ENCODE results near the gene ALOXE3. TPM values are rescaled to one million over a fixed set of nuclear protein-coding genes. Genes with fewer than 3 reads are reported as not detected.

Gene ALOXE3
- total and polyA plus RNA-seq, 3 experiments from 2014 or later, result not detected

DNA sequence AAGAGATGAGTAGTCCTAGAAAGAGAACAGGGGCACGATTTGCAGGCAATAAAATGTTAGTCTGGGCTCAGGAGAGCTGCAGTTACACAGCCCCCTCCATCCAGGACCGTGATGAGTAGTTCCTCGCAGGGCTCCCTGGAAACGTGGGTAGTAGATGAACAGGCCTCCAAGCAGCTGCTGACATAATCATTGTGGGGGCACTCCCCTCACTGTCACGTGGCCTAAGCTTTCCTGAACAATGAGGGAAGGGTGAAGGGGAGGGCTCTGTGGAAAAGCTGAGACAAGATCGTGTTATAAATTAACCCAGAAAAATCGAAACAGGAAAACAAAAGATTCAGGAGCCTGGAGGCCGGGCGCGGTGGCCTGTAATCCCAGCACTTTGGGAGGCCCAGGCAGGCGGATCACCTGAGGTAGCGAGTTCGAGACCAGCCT, 35.2 kb upstream of the ALOXE3 start:
- ChIA-PET CTCF (interaction anchor here (5.3 to 11.7 kb wide), 3 partner anchors 16 to 34 kb away, joined by 23 to 108 read pairs (median 52); partner anchors contain the start of gene ALOXE3), POLR2A (interaction anchor here (0.6 to 5.6 kb wide), 5 partner anchors 11 to 94 kb away, joined by 3 to 37 read pairs (median 5); partner anchors contain the start of gene CTC1)
- peak in 2 of 5 donors; percentile 46 to 66 for DNase-seq
- H3K36me3 ChIP-seq (ENCODE audit: insufficient read depth, low read length), result peaks cover 26% of the 10 kb centered on the region
- Mint-ChIP-seq H3K27ac (peak overlapping the region in 1 of 8 donors; percentile 99), H3K4me1 (peaks cover 22 to 67% (median 35%) of the 10 kb centered on the region in 3 donors), H3K9me3 (peaks cover 0 to 4% (median 0%) of the 10 kb centered on the region in 5 donors), H3K36me3 (peaks cover 5 to 56% (median 7%) of the 10 kb centered on the region in 3 donors), H3K27me3 (peaks cover 0 to 20% of the 10 kb centered on the region in 2 donors), H3K4me3 (peak overlapping the region in 3 of 7 donors; percentile 44 to 98 (median 97))
- no peaks in the 10 kb centered on the region for H3K9me3 ChIP-seq (ENCODE audit: low read length)
- H3K4me1 ChIP-seq (ENCODE audit: insufficient read depth, low read length), result peaks cover 66% of the 10 kb centered on the region
- H3K27me3 ChIP-seq (ENCODE audit: insufficient read depth, low read length, poor library complexity, severe bottlenecking), result no peaks in the 10 kb centered on the region
- peak overlapping the region; percentile 100 for H3K27ac ChIP-seq (ENCODE audit: low read depth, low read length)
- peak overlapping the region; percentile 100 for H3K4me3 ChIP-seq (ENCODE audit: low read length)

DNA sequence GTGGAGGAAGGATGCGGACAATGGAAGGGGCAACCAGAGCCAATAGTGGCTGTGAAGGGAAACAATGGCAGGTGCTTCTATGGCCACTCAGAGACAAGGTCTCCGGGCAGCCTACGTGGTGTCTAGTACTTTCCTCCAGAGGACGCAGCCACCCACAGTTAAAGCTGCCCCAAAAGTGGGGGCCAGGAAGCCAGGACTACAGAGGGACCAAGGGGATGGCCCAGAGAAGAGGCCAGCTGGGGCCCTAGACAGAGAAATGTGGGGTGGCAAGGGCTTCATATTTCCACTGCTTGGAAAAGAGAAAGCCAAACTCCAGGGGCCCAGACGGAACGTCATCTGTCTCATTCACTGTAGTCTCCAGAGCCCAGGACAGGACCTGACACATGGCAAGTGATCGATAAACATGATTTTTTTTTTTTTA, 34.7 kb upstream of the ALOXE3 start:
- POLR2A ChIA-PET, result interaction anchor here (0.6 to 5.6 kb wide), 4 partner anchors 11 to 69 kb away, joined by 3 to 37 read pairs (median 18); no protein-coding TSS in a partner anchor
- H3K36me3 Mint-ChIP-seq, result peaks cover 6 to 58% (median 7%) of the 10 kb centered on the region in 3 donors
- Histone ChIP-seq H3K27ac (ENCODE audit: low read depth, low read length) (peak overlapping the region; percentile 100), H3K4me3 (ENCODE audit: low read length) (peak overlapping the region; percentile 60), H3K36me3 (ENCODE audit: insufficient read depth, low read length) (peaks cover 28% of the 10 kb centered on the region), H3K27me3 (ENCODE audit: insufficient read depth, low read length, poor library complexity, severe bottlenecking) (no peaks in the 10 kb centered on the region), H3K9me3 (ENCODE audit: low read length) (no peaks in the 10 kb centered on the region), H3K4me1 (ENCODE audit: insufficient read depth, low read length) (peaks cover 61% of the 10 kb centered on the region)
- peaks cover 0 to 4% (median 0%) of the 10 kb centered on the region in 5 donors for H3K9me3 Mint-ChIP-seq
- H3K4me3 Mint-ChIP-seq, result peak overlapping the region in 2 of 7 donors; percentile 97 to 98
- CTCF ChIA-PET, result interaction anchor here (1.1 to 11.7 kb wide), 3 partner anchors 15 to 79 kb away, joined by 3 to 108 read pairs (median 23); partner anchors contain the start of gene ALOXE3
- peaks cover 19 to 65% (median 33%) of the 10 kb centered on the region in 3 donors for H3K4me1 Mint-ChIP-seq
- peaks cover 0 to 20% of the 10 kb centered on the region in 2 donors for H3K27me3 Mint-ChIP-seq
- peak in 2 of 5 donors; percentile 25 to 51 for DNase-seq
- H3K27ac Mint-ChIP-seq, result peak overlapping the region in 1 of 8 donors; percentile 99

DNA sequence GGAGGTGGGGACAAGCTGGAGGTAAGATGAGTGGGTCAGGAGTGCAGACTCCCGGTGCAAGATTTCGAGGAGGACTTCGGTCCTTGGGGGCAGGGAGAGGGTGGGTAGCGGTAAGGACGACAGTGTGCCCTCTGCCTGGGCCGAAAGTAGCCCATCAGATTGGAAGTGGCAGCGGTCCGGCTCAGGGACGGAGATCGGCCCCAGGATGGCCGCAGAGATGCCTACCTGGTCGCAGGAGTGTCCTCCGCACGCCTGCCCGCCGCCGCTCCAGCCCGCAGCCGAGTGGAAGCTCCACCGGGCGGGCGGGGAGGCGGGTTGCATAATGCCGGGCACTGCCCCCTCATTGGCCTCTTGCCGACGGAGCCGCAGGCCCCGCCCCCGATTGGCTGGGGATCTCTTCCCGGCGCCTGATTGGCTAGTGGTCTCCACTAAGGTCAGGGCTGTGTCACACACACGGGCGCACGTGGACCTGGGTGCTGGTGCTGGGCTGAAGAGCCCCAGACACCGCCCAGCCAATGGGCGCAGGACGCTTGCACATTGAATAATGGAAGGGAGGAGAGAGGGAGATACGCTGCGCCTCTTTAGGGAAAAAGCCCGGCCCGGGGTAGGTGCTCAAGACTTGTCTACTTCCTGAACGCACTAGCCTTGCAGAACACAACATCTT, 33.9 kb upstream of the ALOXE3 start, which contains the start of gene PER1:
Gene PER1, minus strand, starts transcription at position 293 of the 664 bp plus-strand sequence. CDS start 1,698 bp downstream, outside the sequence.
- Mint-ChIP-seq H3K27me3 (peaks cover 0 to 20% of the 10 kb centered on the region in 2 donors), H3K4me3 (peak within 1 kb of the TSS in 3 of 7 donors; percentile 93 to 98 (median 97)), H3K9me3 (peaks cover 0 to 4% (median 0%) of the 10 kb centered on the region in 5 donors), H3K27ac (peak within 1 kb of the TSS in 2 of 8 donors; percentile 91 to 99), H3K36me3 (peaks cover 6 to 65% (median 11%) of the 10 kb centered on the region in 3 donors), H3K4me1 (peaks cover 19 to 65% (median 33%) of the 10 kb centered on the region in 3 donors)
- peaks cover 60% of the 10 kb centered on the region for H3K4me1 ChIP-seq (ENCODE audit: insufficient read depth, low read length)
- POLR2A ChIA-PET, result interaction anchor here (0.9 to 2.5 kb wide), 7 partner anchors 9 to 33 kb away, joined by 3 to 10 read pairs (median 6); no protein-coding TSS in a partner anchor
- DNase-seq, result peak; percentile 77 to 89 (median 78)
- CTCF ChIA-PET, result interaction anchor here (1.0 to 11.7 kb wide), 4 partner anchors 14 to 79 kb away, joined by 3 to 108 read pairs (median 13); partner anchors contain the start of gene ALOXE3
- H3K27me3 ChIP-seq (ENCODE audit: insufficient read depth, low read length, poor library complexity, severe bottlenecking), result no peaks in the 10 kb centered on the region
- H3K4me3 ChIP-seq (ENCODE audit: low read length), result peak within 1 kb of the TSS; percentile 60
- H3K36me3 ChIP-seq (ENCODE audit: insufficient read depth, low read length), result peaks cover 35% of the 10 kb centered on the region
- H3K27ac ChIP-seq (ENCODE audit: low read depth, low read length), result peak within 1 kb of the TSS; percentile 100
- H3K9me3 ChIP-seq (ENCODE audit: low read length), result no peaks in the 10 kb centered on the region

DNA sequence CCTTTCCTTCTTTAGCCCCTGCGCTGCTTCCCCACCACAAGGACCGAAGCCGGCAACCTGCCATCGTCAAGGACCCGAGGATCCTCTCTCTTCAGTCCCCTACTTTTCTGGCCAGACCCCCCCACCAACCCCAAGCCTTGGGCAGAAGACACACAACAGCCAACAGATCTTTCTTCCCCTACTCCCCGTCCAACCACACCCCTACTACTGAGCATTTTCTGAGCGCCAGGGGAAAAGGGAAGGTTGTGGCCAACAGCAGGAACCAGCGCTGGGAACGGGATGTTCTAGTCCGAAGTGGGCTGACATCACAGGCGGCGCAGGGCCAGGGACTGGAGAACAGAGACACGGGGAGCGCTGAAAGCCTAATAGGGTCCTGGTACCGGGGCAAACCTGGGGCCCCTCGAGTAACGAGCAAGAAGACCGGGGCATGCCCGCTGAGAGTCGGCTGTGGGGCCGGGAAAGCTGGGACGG, 33.4 kb upstream of the ALOXE3 start:
- ChIA-PET POLR2A (interaction anchor here (0.9 to 2.5 kb wide), 11 partner anchors 9 to 97 kb away, joined by 3 to 10 read pairs (median 5); partner anchors contain the start of gene CTC1), CTCF (interaction anchor here (1.0 to 11.7 kb wide), 6 partner anchors 14 to 78 kb away, joined by 3 to 108 read pairs (median 5); partner anchors contain the start of gene ALOXE3)
- peaks cover 0 to 4% (median 0%) of the 10 kb centered on the region in 5 donors for H3K9me3 Mint-ChIP-seq
- H3K4me3 ChIP-seq (ENCODE audit: low read length), result peak overlapping the region; percentile 60
- peaks cover 6 to 68% (median 14%) of the 10 kb centered on the region in 3 donors for H3K36me3 Mint-ChIP-seq
- H3K4me1 Mint-ChIP-seq, result peaks cover 19 to 68% (median 33%) of the 10 kb centered on the region in 3 donors
- H3K4me3 Mint-ChIP-seq, result peak overlapping the region in 3 of 7 donors; percentile 93 to 98 (median 97)
- peak overlapping the region in 2 of 8 donors; percentile 91 to 99 for H3K27ac Mint-ChIP-seq
- H3K27ac ChIP-seq (ENCODE audit: low read depth, low read length), result peak overlapping the region; percentile 100
- no peaks in the 10 kb centered on the region for H3K27me3 ChIP-seq (ENCODE audit: insufficient read depth, low read length, poor library complexity, severe bottlenecking)
- peaks cover 0 to 20% of the 10 kb centered on the region in 2 donors for H3K27me3 Mint-ChIP-seq
- H3K4me1 ChIP-seq (ENCODE audit: insufficient read depth, low read length), result peaks cover 55% of the 10 kb centered on the region
- DNase-seq, result peak in 2 of 5 donors; percentile 66 to 69
- no peaks in the 10 kb centered on the region for H3K9me3 ChIP-seq (ENCODE audit: low read length)
- H3K36me3 ChIP-seq (ENCODE audit: insufficient read depth, low read length), result peaks cover 40% of the 10 kb centered on the region

DNA sequence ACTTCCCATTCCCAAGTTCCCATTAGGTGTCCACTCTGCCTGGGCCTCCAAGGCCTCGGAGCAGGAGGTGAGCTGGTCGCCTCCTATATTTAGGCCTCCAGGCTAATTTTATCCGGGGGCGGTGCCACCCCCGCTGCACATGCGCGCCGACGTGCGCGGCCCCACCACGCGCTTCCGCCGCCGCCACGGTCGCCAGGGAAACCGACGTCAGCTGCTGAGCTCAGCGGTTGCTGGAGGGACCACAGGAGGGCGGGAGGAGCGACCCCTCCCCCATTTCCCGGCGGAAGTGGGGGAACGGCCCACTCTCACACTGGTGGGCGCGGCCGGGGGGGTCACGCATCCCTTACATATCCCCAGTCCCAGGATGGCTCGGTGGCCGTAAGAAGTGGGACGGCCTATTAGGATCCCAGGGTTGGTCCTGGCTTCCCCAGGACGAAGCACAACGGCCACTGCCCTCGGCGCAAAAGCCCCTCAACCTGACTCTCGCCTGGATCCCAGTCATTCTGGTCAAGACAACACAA, 32.9 kb upstream of the ALOXE3 start:
- DNase-seq, result peak; percentile 87 to 97 (median 95)
- H3K36me3 Mint-ChIP-seq, result peaks cover 6 to 73% (median 17%) of the 10 kb centered on the region in 3 donors
- peak overlapping the region in 3 of 8 donors; percentile 87 to 99 (median 91) for H3K27ac Mint-ChIP-seq
- ChIA-PET CTCF (interaction anchor here (0.6 to 11.7 kb wide), 6 partner anchors 10 to 70 kb away, joined by 3 to 108 read pairs (median 5); partner anchors contain the start of gene ALOXE3), POLR2A (interaction anchor here (0.9 to 2.5 kb wide), 12 partner anchors 10 to 97 kb away, joined by 3 to 16 read pairs (median 6); partner anchors contain the start of gene CTC1)
- Histone ChIP-seq H3K9me3 (ENCODE audit: low read length) (no peaks in the 10 kb centered on the region), H3K4me3 (ENCODE audit: low read length) (peak overlapping the region; percentile 60), H3K27ac (ENCODE audit: low read depth, low read length) (peak overlapping the region; percentile 100), H3K27me3 (ENCODE audit: insufficient read depth, low read length, poor library complexity, severe bottlenecking) (no peaks in the 10 kb centered on the region), H3K36me3 (ENCODE audit: insufficient read depth, low read length) (peaks cover 45% of the 10 kb centered on the region), H3K4me1 (ENCODE audit: insufficient read depth, low read length) (peaks cover 55% of the 10 kb centered on the region)
- H3K4me3 Mint-ChIP-seq, result peak overlapping the region in 4 of 7 donors; percentile 57 to 98 (median 95)
- H3K9me3 Mint-ChIP-seq, result peaks cover 0 to 4% (median 0%) of the 10 kb centered on the region in 5 donors
- H3K27me3 Mint-ChIP-seq, result peaks cover 0 to 20% of the 10 kb centered on the region in 2 donors
- peaks cover 19 to 68% (median 33%) of the 10 kb centered on the region in 3 donors for H3K4me1 Mint-ChIP-seq

DNA sequence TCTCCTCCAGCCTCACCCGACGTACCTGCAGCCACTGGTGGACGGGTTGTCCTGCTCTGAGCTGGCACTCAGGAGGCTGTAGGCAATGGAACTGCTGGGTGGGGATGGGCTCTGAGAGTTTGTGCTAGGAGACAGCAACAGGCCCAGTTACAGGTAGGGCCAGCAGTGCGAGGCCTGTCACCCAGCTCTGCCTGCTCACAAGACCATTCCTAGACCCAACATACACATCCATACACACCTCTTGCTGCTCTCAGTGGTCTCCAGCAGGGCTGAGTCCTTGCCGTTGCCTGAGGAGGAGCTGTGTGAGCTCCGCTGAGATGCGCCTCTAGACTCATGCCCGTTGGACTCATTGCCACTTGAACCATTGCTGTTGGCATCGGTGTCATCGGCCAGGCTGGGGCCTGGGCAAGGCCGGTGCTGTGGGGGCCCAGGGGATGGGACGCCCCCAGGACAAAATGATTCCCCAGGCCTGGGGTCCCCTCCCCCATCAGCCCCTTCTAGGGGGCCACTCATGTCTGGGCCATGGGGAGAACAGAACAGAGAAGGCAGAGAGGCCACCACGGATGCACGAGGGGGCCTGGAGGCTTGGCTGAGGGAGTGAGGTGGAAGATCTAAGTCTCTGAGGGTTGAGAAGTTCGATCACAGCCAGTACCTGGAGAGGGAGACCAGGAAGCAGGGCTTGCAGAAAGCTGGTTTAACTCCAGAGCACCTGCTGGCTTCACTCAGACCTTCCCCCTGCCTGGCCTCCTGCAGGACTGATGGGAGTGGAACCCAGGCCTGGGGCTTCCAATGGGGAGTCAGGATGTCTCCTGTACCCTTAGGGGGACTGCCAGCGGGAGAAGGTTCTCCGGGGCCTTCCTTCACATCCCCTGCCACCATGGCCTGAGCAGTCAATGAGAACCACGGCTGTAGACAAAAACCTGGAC, 32.1 kb upstream of the ALOXE3 start:
- Histone ChIP-seq H3K4me1 (ENCODE audit: insufficient read depth, low read length) (peaks cover 49% of the 10 kb centered on the region), H3K27ac (ENCODE audit: low read depth, low read length) (peak overlapping the region; percentile 100), H3K27me3 (ENCODE audit: insufficient read depth, low read length, poor library complexity, severe bottlenecking) (no peaks in the 10 kb centered on the region), H3K4me3 (ENCODE audit: low read length) (peak overlapping the region; percentile 13), H3K36me3 (ENCODE audit: insufficient read depth, low read length) (peaks cover 52% of the 10 kb centered on the region), H3K9me3 (ENCODE audit: low read length) (no peaks in the 10 kb centered on the region)
- Mint-ChIP-seq H3K27me3 (peaks cover 0 to 20% of the 10 kb centered on the region in 2 donors), H3K36me3 (peaks cover 6 to 79% (median 17%) of the 10 kb centered on the region in 3 donors), H3K4me1 (peaks cover 19 to 67% (median 33%) of the 10 kb centered on the region in 3 donors), H3K9me3 (peaks cover 0 to 4% (median 0%) of the 10 kb centered on the region in 5 donors), H3K27ac (peak overlapping the region in 3 of 8 donors; percentile 71 to 98 (median 87)), H3K4me3 (peak overlapping the region in 5 of 7 donors; percentile 19 to 98 (median 93))
- POLR2A ChIA-PET, result interaction anchor here (0.6 to 2.5 kb wide), 10 partner anchors 10 to 98 kb away, joined by 3 to 16 read pairs (median 7); partner anchors contain the start of gene CTC1
- CTCF ChIA-PET, result interaction anchor here (0.6 to 11.7 kb wide), 5 partner anchors 11 to 40 kb away, joined by 3 to 108 read pairs (median 6); partner anchors contain the start of gene ALOXE3
- peak in 2 of 5 donors; percentile 4 to 49 for DNase-seq

Measured in CD8-positive, alpha-beta memory T cell (primary cell).